ENCODE measurements around the gene SLIT3.

GRCh38 chr5:169350016-169350415, 49.1 kb upstream of the SLIT3 start:
- TF ChIP-seq CTCF (IDR thresholded peaks at IDR 0.05 in 4 of 5, conservative IDR thresholded peaks at IDR 0.05 in 1 of 5) (no peak), POLR2A (IDR thresholded peaks at IDR 0.05) (no peak)

Data from gastrocnemius medialis (tissue), 4 donors.